ENCODE data around the gene SLC16A8. TPM values are rescaled to one million over a fixed set of nuclear protein-coding genes. Genes with fewer than 3 reads are reported as not detected.

Gene SLC16A8
- polyA plus RNA-seq, 3 donors = not detected

GRCh38 chr22:38077096-38077495 lies 6.9 kb downstream of the SLC16A8 start:
- H3K27me3 ChIP-seq (ENCODE audit: control insufficient read depth in 2 of 2, insufficient read depth in 2 of 2, low read length in 2 of 2) = peaks cover 9 to 21% of the 10 kb centered on the region in 2 donors
- peaks cover 22 to 27% of the 10 kb centered on the region in 2 donors for H3K36me3 Mint-ChIP-seq
- H3K27ac Mint-ChIP-seq = no peak overlapping the region
- no peaks in the 10 kb centered on the region for H3K9me3 ChIP-seq (replicated peaks in 1 of 2; ENCODE audit: control insufficient read depth in 1 of 2, insufficient read depth in 1 of 2, low read length in 2 of 2)
- H3K4me3 Mint-ChIP-seq = no peak overlapping the region
- WGBS (ENCODE audit: insufficient coverage) = 93% methylated on average over 12 of the region's 12 CpGs
- no peak for TF ChIP-seq CTCF (IDR thresholded peaks at IDR 0.05)
- no peaks in the 10 kb centered on the region for H4K20me1 ChIP-seq (ENCODE audit: insufficient read depth, low read length)
- peaks cover 22 to 28% (median 23%) of the 10 kb centered on the region in 3 donors for H3K27me3 Mint-ChIP-seq (ENCODE audit: low read depth in 3 of 3)
- peaks cover 6 to 15% of the 10 kb centered on the region in 2 donors for H3K4me1 ChIP-seq (ENCODE audit: control insufficient read depth in 1 of 2, insufficient read depth in 2 of 2, low read length in 2 of 2)
- intact Hi-C loops (cut with micrococcal nuclease) = no loop called here
- no peak overlapping the region for H2AFZ ChIP-seq (ENCODE audit: insufficient read depth, low read depth, low read length, poor library complexity, severe bottlenecking)
- H3K4me1 Mint-ChIP-seq = peaks cover 2% of the 10 kb centered on the region
- H3K79me2 ChIP-seq (ENCODE audit: insufficient read depth, low read length) = no peaks in the 10 kb centered on the region
- peaks cover 0 to 6% (median 0%) of the 10 kb centered on the region in 7 donors for H3K9me3 Mint-ChIP-seq
- H3K36me3 ChIP-seq (replicated peaks in 1 of 2; ENCODE audit: control insufficient read depth in 1 of 2, insufficient read depth in 2 of 2, low read length in 2 of 2) = peaks cover 24 to 31% of the 10 kb centered on the region in 2 donors
- no peak overlapping the region for H3K27ac ChIP-seq (ENCODE audit: low read depth in 1 of 2, low read length in 2 of 2)
- no peak for DNase-seq
- H3K4me3 ChIP-seq (replicated peaks in 1 of 3; ENCODE audit: low read depth in 2 of 3, low read length in 3 of 3) = no peak overlapping the region
- no peak overlapping the region for H3K4me2 ChIP-seq (replicated peaks; ENCODE audit: extremely low read depth, low read length, poor library complexity, severe bottlenecking)
- no peak overlapping the region for H3K9ac ChIP-seq (ENCODE audit: insufficient read depth, low read length, poor library complexity, severe bottlenecking)

- Histone ChIP-seq H3K9me3 (replicated peaks in 1 of 2; ENCODE audit: control insufficient read depth in 1 of 2, insufficient read depth in 1 of 2, low read length in 2 of 2) (no peaks in the 10 kb centered on the region), H3K79me2 (ENCODE audit: insufficient read depth, low read length) (no peaks in the 10 kb centered on the region), H3K27me3 (ENCODE audit: control insufficient read depth in 2 of 2, insufficient read depth in 2 of 2, low read length in 2 of 2) (peaks cover under 1 to 14% of the 10 kb centered on the region in 2 donors), H3K4me2 (replicated peaks; ENCODE audit: extremely low read depth, low read length, poor library complexity, severe bottlenecking) (no peak overlapping the region), H3K4me3 (replicated peaks in 1 of 3; ENCODE audit: low read depth in 2 of 3, low read length in 3 of 3) (no peak overlapping the region), H2AFZ (ENCODE audit: insufficient read depth, low read depth, low read length, poor library complexity, severe bottlenecking) (no peak overlapping the region), H3K4me1 (ENCODE audit: control insufficient read depth in 1 of 2, insufficient read depth in 2 of 2, low read length in 2 of 2) (peaks cover 0 to 4% of the 10 kb centered on the region in 2 donors), H3K9ac (ENCODE audit: insufficient read depth, low read length, poor library complexity, severe bottlenecking) (no peak overlapping the region), H4K20me1 (ENCODE audit: insufficient read depth, low read length) (no peaks in the 10 kb centered on the region), H3K36me3 (replicated peaks in 1 of 2; ENCODE audit: control insufficient read depth in 1 of 2, insufficient read depth in 2 of 2, low read length in 2 of 2) (peaks cover 31 to 35% of the 10 kb centered on the region in 2 donors), H3K27ac (ENCODE audit: low read depth in 1 of 2, low read length in 2 of 2) (no peak overlapping the region)
- Mint-ChIP-seq H3K36me3 (peaks cover 27 to 36% of the 10 kb centered on the region in 2 donors), H3K27me3 (ENCODE audit: low read depth in 3 of 3) (peaks cover 14 to 18% (median 17%) of the 10 kb centered on the region in 3 donors), H3K9me3 (peaks cover 0 to 3% (median 0%) of the 10 kb centered on the region in 7 donors), H3K4me3 (no peak overlapping the region), H3K4me1 (peaks cover 2% of the 10 kb centered on the region), H3K27ac (no peak overlapping the region)
- 97% methylated on average over 10 of the region's 13 CpGs for WGBS (ENCODE audit: insufficient coverage)
- DNase-seq = no peak
- intact Hi-C loops (cut with micrococcal nuclease) = no loop called here
- TF ChIP-seq CTCF (IDR thresholded peaks at IDR 0.05) = no peak
Measured at GRCh38 chr22:38075961-38076360, 8.0 kb downstream of the SLC16A8 start.
